ENCODE data around the gene SYT5.
"Not testable (repeated sequence)": the region's sequence is repeated elsewhere in the genome, so short reads cannot be mapped to it uniquely, and the experiment has no call there.

Gene SYT5

GRCh38 chr19:55179606-55180484 lies at the start of gene SYT5:
TSS of gene SYT5 (minus strand) at chr19:55180289. CDS start at chr19:55179041, 1,248 bp downstream.
- no peak for DNase-seq

GRCh38 chr19:55229789-55230182 lies 49.7 kb upstream of the SYT5 start:
- DNase-seq = no peak

- DNase-seq = no peak
Observed at GRCh38 chr19:55229145-55229788, 49.2 kb upstream of the SYT5 start.

GRCh38 chr19:55228403-55229031 lies 48.4 kb upstream of the SYT5 start, which contains the start of gene TMEM86B:
TSS of gene TMEM86B (minus strand) at chr19:55228763. CDS start at chr19:55228741, 22 bp downstream.
- no peak for DNase-seq

- DNase-seq = no peak
Observed at GRCh38 chr19:55228015-55228391, 47.9 kb upstream of the SYT5 start.

GRCh38 chr19:55227241-55228014 lies 47.3 kb upstream of the SYT5 start:
- DNase-seq = no peak

GRCh38 chr19:55226788-55227187 lies 46.7 kb upstream of the SYT5 start:
- DNase-seq = no peak

GRCh38 chr19:55226273-55226672 lies 46.2 kb upstream of the SYT5 start:
- no peak for DNase-seq

GRCh38 chr19:55225415-55225958 lies 45.4 kb upstream of the SYT5 start:
- DNase-seq = no peak

- not testable (repeated sequence) for DNase-seq
Observed at GRCh38 chr19:55224679-55225414, 44.8 kb upstream of the SYT5 start.

- no peak for DNase-seq
Observed at GRCh38 chr19:55224038-55224665, 44.1 kb upstream of the SYT5 start.

- DNase-seq = no peak
Observed at GRCh38 chr19:55223291-55224037, 43.4 kb upstream of the SYT5 start.

GRCh38 chr19:55220525-55220924 lies 40.4 kb upstream of the SYT5 start:
- no peak for DNase-seq

- DNase-seq = peak; percentile 54 to 78
Observed at GRCh38 chr19:55216461-55217198, 36.5 kb upstream of the SYT5 start.

- DNase-seq = no peak
Observed at GRCh38 chr19:55213547-55213946, 33.5 kb upstream of the SYT5 start.

- DNase-seq = no peak
Observed at GRCh38 chr19:55212447-55212846, 32.4 kb upstream of the SYT5 start.

- no peak for DNase-seq
Observed at GRCh38 chr19:55209693-55210472, 29.8 kb upstream of the SYT5 start.

GRCh38 chr19:55208880-55209692 lies 29.0 kb upstream of the SYT5 start, which contains the start of gene PTPRH:
TSS of gene PTPRH (minus strand) at chr19:55209501. CDS start at chr19:55209433, 68 bp downstream.
- DNase-seq = no peak

All from hippocampal formation (tissue), 2 donors.